Activated CD8-positive, alpha-beta T cell treated with anti-CD3 and anti-CD28 coated beads for 36 hours (primary cell): Measurements from ENCODE around the gene OTOGL. TPM values are rescaled to one million over a fixed set of nuclear protein-coding genes. Genes with fewer than 3 reads are reported as not detected.
"Not testable (repeated sequence)": the region's sequence is repeated elsewhere in the genome, so short reads cannot be mapped to it uniquely, and the experiment has no call there.

Source experiments
- ATAC-seq: fragments of 200-7000 bp; cut with Tn5 transposase; one replicate; pipeline ENCODE4 v1.10.0; 2021; ENCODE audit warnings: mild to moderate bottlenecking, moderate library complexity
- CTCF ChIA-PET: fragments of 350-600 bp; sonication (Branson Sonifier 250); formaldehyde crosslinking; loops from one replicate; lab custom pipeline; 2021; ENCODE audit warnings: antibody characterized with exemption; lab: Charles Lee
- POLR2A ChIA-PET: fragments of 350-600 bp; sonication (Branson Sonifier 250); formaldehyde crosslinking; loops from one replicate; lab custom pipeline; 2021; ENCODE audit warnings: antibody characterized with exemption; lab: Charles Lee
- DNase-seq: peaks from one replicate; pipeline ENCODE4 v3.0.0-alpha.2; 2020
- H3K27ac Mint-ChIP-seq: one replicate; pipeline ENCODE4 v1.8.0; 2021; ENCODE audit warnings: mild to moderate bottlenecking, mixed read lengths
- H3K27me3 Mint-ChIP-seq: one replicate; pipeline ENCODE4 v1.8.0; 2021; ENCODE audit warnings: mixed read lengths
- H3K36me3 Mint-ChIP-seq: one replicate; pipeline ENCODE4 v1.8.0; 2021; ENCODE audit warnings: low read depth, mixed read lengths
- H3K4me1 Mint-ChIP-seq: one replicate; pipeline ENCODE4 v1.8.0; 2021; ENCODE audit warnings: low read depth, mixed read lengths
- H3K4me3 Mint-ChIP-seq: one replicate; pipeline ENCODE4 v1.8.0; 2021; ENCODE audit warnings: mild to moderate bottlenecking, moderate library complexity, mixed read lengths
- H3K9me3 Mint-ChIP-seq: one replicate; pipeline ENCODE4 v1.8.0; 2021; ENCODE audit warnings: mixed read lengths
- intact Hi-C: fragments of 100-400 bp; cut with micrococcal nuclease; formaldehyde crosslinking; loops from one replicate; pipeline ENCODE4 v1.10.0; 2022
- total RNA-seq, 2 experiments: library from RNA; stranded (reverse); gene quantifications; one replicate each; pipeline ENCODE4 v1.2.3, GENCODE V29; 2021
- TF ChIP-seq, protein P1 (sequence below): fragments of 200-600 bp; IDR thresholded peaks from one replicate; pipeline ENCODE4 v1.8.0; 2022; ENCODE audit warnings: antibody characterized with exemption, mild to moderate bottlenecking

Gene OTOGL
- total RNA-seq, 2 experiments from 2014 or later, result not detected

GRCh38 chr12:80299976-80300375, 200.6 kb downstream of the OTOGL start:
- intact Hi-C loops, result no loop called here
- DNase-seq (no peak), ATAC-seq (no peak)
- ChIA-PET CTCF (no interaction called here), POLR2A (no interaction called here)
- Mint-ChIP-seq H3K9me3 (no peaks in the 10 kb centered on the region), H3K36me3 (no peaks in the 10 kb centered on the region), H3K4me3 (no peak overlapping the region), H3K27me3 (no peaks in the 10 kb centered on the region), H3K27ac (no peak overlapping the region), H3K4me1 (no peaks in the 10 kb centered on the region)
- TF ChIP-seq, protein P1, sequence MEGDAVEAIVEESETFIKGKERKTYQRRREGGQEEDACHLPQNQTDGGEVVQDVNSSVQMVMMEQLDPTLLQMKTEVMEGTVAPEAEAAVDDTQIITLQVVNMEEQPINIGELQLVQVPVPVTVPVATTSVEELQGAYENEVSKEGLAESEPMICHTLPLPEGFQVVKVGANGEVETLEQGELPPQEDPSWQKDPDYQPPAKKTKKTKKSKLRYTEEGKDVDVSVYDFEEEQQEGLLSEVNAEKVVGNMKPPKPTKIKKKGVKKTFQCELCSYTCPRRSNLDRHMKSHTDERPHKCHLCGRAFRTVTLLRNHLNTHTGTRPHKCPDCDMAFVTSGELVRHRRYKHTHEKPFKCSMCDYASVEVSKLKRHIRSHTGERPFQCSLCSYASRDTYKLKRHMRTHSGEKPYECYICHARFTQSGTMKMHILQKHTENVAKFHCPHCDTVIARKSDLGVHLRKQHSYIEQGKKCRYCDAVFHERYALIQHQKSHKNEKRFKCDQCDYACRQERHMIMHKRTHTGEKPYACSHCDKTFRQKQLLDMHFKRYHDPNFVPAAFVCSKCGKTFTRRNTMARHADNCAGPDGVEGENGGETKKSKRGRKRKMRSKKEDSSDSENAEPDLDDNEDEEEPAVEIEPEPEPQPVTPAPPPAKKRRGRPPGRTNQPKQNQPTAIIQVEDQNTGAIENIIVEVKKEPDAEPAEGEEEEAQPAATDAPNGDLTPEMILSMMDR, result no peak

GRCh38 chr12:80307436-80307835, 208.1 kb downstream of the OTOGL start:
- ATAC-seq, H3K36me3 Mint-ChIP-seq, H3K4me3 Mint-ChIP-seq, H3K4me1 Mint-ChIP-seq, H3K27ac Mint-ChIP-seq, CTCF ChIA-PET, DNase-seq, POLR2A ChIA-PET, H3K27me3 Mint-ChIP-seq, H3K9me3 Mint-ChIP-seq, intact Hi-C loops: not testable (repeated sequence)

DNA sequence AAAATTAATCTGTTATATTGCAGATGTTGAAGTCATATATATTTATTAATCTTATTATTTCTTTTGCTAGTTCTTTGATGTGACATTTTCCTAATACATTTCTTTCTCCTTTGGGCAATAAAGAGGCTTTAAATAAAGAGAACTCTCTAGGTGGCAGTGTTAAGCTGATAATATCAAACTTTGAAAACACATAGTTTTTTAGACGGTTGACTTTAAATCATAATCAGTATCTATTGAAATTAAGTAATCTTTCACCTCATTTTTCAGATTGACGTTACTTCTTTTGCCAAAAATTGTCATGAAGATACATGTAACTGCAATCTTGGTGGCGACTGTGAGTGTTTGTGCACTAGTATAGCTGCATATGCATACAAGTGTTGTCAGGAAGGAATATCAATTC, 213.9 kb downstream of the OTOGL start:
- ATAC-seq (no peak), DNase-seq (no peak)
- H3K27me3 Mint-ChIP-seq, result no peaks in the 10 kb centered on the region
- no peaks in the 10 kb centered on the region for H3K36me3 Mint-ChIP-seq
- CTCF ChIA-PET, result no interaction called here
- no peaks in the 10 kb centered on the region for H3K4me1 Mint-ChIP-seq
- intact Hi-C loops, result no loop called here
- TF ChIP-seq, protein P1, result no peak
- no peak overlapping the region for H3K4me3 Mint-ChIP-seq
- H3K9me3 Mint-ChIP-seq, result no peaks in the 10 kb centered on the region
- H3K27ac Mint-ChIP-seq, result no peak overlapping the region
- POLR2A ChIA-PET, result no interaction called here

GRCh38 chr12:80314741-80315140, 215.4 kb downstream of the OTOGL start:
- TF ChIP-seq, protein P1, result no peak

DNA sequence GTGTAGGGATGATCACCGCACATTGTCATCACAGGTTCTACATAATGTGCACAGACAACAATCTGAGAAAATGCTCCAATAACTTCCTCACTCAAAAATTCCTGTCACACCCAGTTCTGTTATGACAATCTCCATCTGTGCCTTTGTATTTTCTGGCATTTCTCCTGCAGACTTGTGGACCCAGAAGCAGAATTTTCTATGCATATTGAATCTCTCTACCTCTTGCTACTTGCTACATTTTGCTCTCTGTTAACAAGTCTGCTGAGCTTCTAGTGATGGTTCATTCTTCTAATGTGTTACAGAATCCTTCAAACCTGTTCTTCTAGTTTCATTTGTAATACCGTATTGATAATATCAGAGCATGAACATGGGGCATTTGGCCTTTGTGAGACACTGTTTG, 216.9 kb downstream of the OTOGL start:
- DNase-seq (no peak), ATAC-seq (no peak)
- Mint-ChIP-seq H3K4me3 (no peak overlapping the region), H3K27me3 (peaks cover 2% of the 10 kb centered on the region), H3K9me3 (no peaks in the 10 kb centered on the region), H3K27ac (no peak overlapping the region), H3K36me3 (no peaks in the 10 kb centered on the region), H3K4me1 (no peaks in the 10 kb centered on the region)
- TF ChIP-seq, protein P1, result no peak
- ChIA-PET POLR2A (no interaction called here), CTCF (no interaction called here)
- intact Hi-C loops, result no loop called here

More at GRCh38 chr12:80314741-80315140, 215.4 kb downstream of the OTOGL start:
- H3K36me3 Mint-ChIP-seq, result no peaks in the 10 kb centered on the region
- no peak overlapping the region for H3K27ac Mint-ChIP-seq
- H3K4me1 Mint-ChIP-seq, result no peaks in the 10 kb centered on the region
- CTCF ChIA-PET, result no interaction called here
- intact Hi-C loops, result no loop called here
- no peak for ATAC-seq
- H3K9me3 Mint-ChIP-seq, result no peaks in the 10 kb centered on the region
- POLR2A ChIA-PET, result no interaction called here
- no peak overlapping the region for H3K4me3 Mint-ChIP-seq
- no peak for DNase-seq
- peaks cover under 1% of the 10 kb centered on the region for H3K27me3 Mint-ChIP-seq

- H3K4me3 Mint-ChIP-seq, result no peak overlapping the region
- H3K9me3 Mint-ChIP-seq, result no peaks in the 10 kb centered on the region
- CTCF ChIA-PET, result no interaction called here
Observed at GRCh38 chr12:80317307-80317706, 218.0 kb downstream of the OTOGL start.

More at GRCh38 chr12:80317307-80317706, 218.0 kb downstream of the OTOGL start:
- Mint-ChIP-seq H3K27me3 (peaks cover 2% of the 10 kb centered on the region), H3K4me1 (no peaks in the 10 kb centered on the region), H3K36me3 (no peaks in the 10 kb centered on the region), H3K27ac (no peak overlapping the region)
- POLR2A ChIA-PET, result no interaction called here
- intact Hi-C loops, result no loop called here
- no peak for ATAC-seq
- no peak for DNase-seq
- TF ChIP-seq, protein P1, result no peak
